B cell (primary cell): Measurements from ENCODE around the gene ASB11. TPM values are rescaled to one million over a fixed set of nuclear protein-coding genes. Genes with fewer than 3 reads are reported as not detected.

Experiments used
- ATAC-seq: fragments of 200-7000 bp; cut with Tn5 transposase; one replicate; pipeline ENCODE4 v1.10.0; 2021; ENCODE audit warnings: low read depth, mild to moderate bottlenecking, moderate number of reproducible peaks, moderate library complexity
- CTCF ChIA-PET: fragments of 350-600 bp; sonication (Branson Sonifier 250); formaldehyde crosslinking; loops from one replicate; lab custom pipeline; 2021; ENCODE audit warnings: antibody characterized with exemption, inconsistent platforms; lab: Charles Lee
- POLR2A ChIA-PET: fragments of 350-600 bp; sonication (Branson Sonifier 250); formaldehyde crosslinking; loops from one replicate; lab custom pipeline; 2021; ENCODE audit warnings: antibody characterized with exemption; lab: Charles Lee
- DNase-seq: peaks from one replicate; pipeline ENCODE4 v3.0.0; 2013
- H2AFZ ChIP-seq: 2 replicates; pipeline ENCODE4 v1.6.1; 2012; ENCODE audit warnings: mild to moderate bottlenecking, low read depth, low read length; ENCODE audit not compliant: insufficient read depth, poor library complexity, severe bottlenecking
- H3K27ac ChIP-seq, 2 donors: 1 replicate in 1 of 2; 2 replicates in 1 of 2; pipeline ENCODE4 v1.5.1; 2012 to 2013; ENCODE audit warnings: low read length in 2 of 2, mild to moderate bottlenecking in 2 of 2, moderate library complexity in 1 of 2
- H3K27me3 ChIP-seq, 4 experiments: fragments of 200-600 bp in 1 of 4; sonication (generic) in 1 of 4; replicated peaks in 1 of 4; 1 replicate in 2 of 4; 2 replicates in 2 of 4; pipeline versions ENCODE4 v1.6.1 to v1.7.0; 2013 to 2016; ENCODE audit warnings: low read length in 3 of 4, mild to moderate bottlenecking in 2 of 4, mixed read lengths in 1 of 4, moderate library complexity in 1 of 4; ENCODE audit not compliant: insufficient read depth in 4 of 4, control insufficient read depth in 3 of 4; ENCODE audit errors: control extremely low read depth in 1 of 4
- H3K36me3 ChIP-seq, 2 experiments: replicated peaks in 1 of 2; 1 replicate in 1 of 2; 2 replicates in 1 of 2; pipeline versions ENCODE4 v1.6.1 to v1.7.1; 2013; ENCODE audit warnings: low read length in 1 of 2; ENCODE audit not compliant: insufficient read depth in 2 of 2, control insufficient read depth in 1 of 2; ENCODE audit errors: control extremely low read depth in 1 of 2, extremely low read depth in 1 of 2
- H3K4me1 ChIP-seq, 2 donors: fragments of 200-600 bp in 1 of 2; sonication (generic) in 1 of 2; 1 replicate in 1 of 2; 2 replicates in 1 of 2; pipeline versions ENCODE4 v1.5.1 to v1.6.1; 2013 to 2017; ENCODE audit warnings: low read length in 2 of 2; ENCODE audit not compliant: control insufficient read depth in 2 of 2, insufficient read depth in 2 of 2
- H3K4me2 ChIP-seq: replicated peaks from 2 replicates; pipeline ENCODE3; 2012; ENCODE audit warnings: mild to moderate bottlenecking, low read depth, low read length; ENCODE audit not compliant: poor library complexity, severe bottlenecking
- H3K4me3 ChIP-seq, 5 experiments: fragments of 200-600 bp in 1 of 5; sonication (generic) in 1 of 5; 1 replicate in 3 of 5; 2 replicates in 2 of 5; pipeline versions ENCODE4 v1.5.1 to v1.7.0; 2011 to 2016; ENCODE audit warnings: low read length in 4 of 5, mild to moderate bottlenecking in 4 of 5, low read depth in 2 of 5, control low read depth in 1 of 5, moderate library complexity in 1 of 5; ENCODE audit not compliant: insufficient read depth in 1 of 5; ENCODE audit errors: control extremely low read depth in 1 of 5, extremely low read depth in 1 of 5
- H3K79me2 ChIP-seq: fragments of 200-600 bp; sonication (generic); one replicate; pipeline ENCODE4 v1.6.0; 2016; ENCODE audit warnings: low read length; ENCODE audit not compliant: control insufficient read depth, insufficient read depth
- H3K9ac ChIP-seq: fragments of 200-600 bp; sonication (generic); 2 replicates; pipeline ENCODE4 v1.6.1; 2017; ENCODE audit warnings: mild to moderate bottlenecking, low read length, moderate library complexity
- H3K9me3 ChIP-seq, 3 donors: one replicate each; pipeline versions ENCODE4 v1.6.1 to v1.7.1; 2013; ENCODE audit warnings: low read length in 2 of 3; ENCODE audit not compliant: control insufficient read depth in 2 of 3, insufficient read depth in 1 of 3; ENCODE audit errors: control extremely low read depth in 1 of 3
- H4K20me1 ChIP-seq: 2 replicates; pipeline ENCODE4 v1.6.0; 2012; ENCODE audit warnings: mild to moderate bottlenecking, low read length; ENCODE audit not compliant: insufficient read depth, control insufficient read depth, poor library complexity, severe bottlenecking
- H3K27ac Mint-ChIP-seq: one replicate; pipeline ENCODE4 v1.8.0; 2021; ENCODE audit warnings: mixed read lengths
- H3K27me3 Mint-ChIP-seq: one replicate; pipeline ENCODE4 v1.8.0; 2021; ENCODE audit warnings: mixed read lengths
- H3K4me1 Mint-ChIP-seq: one replicate; pipeline ENCODE4 v1.8.0; 2021; ENCODE audit warnings: mixed read lengths
- H3K4me3 Mint-ChIP-seq: one replicate; pipeline ENCODE4 v1.8.0; 2021; ENCODE audit warnings: mixed read lengths
- H3K9me3 Mint-ChIP-seq: one replicate; pipeline ENCODE4 v1.8.0; 2022; ENCODE audit warnings: mixed read lengths; ENCODE audit not compliant: insufficient read depth
- CTCF ChIP-seq: fragments of 200-600 bp; IDR thresholded peaks from one replicate; pipeline ENCODE4 v1.8.0; 2022; ENCODE audit warnings: antibody characterized with exemption, mild to moderate bottlenecking
- EZH2 ChIP-seq: IDR thresholded peaks from 2 replicates; pipeline ENCODE4 v1.6.1; 2012; ENCODE audit warnings: borderline replicate concordance, low read depth, mild to moderate bottlenecking, moderate library complexity, low read length; ENCODE audit not compliant: insufficient read depth, poor library complexity, severe bottlenecking
- WGBS: methylation state at CpG from one replicate; pipeline ENCODE4 v1.1.5; 2013; ENCODE audit warnings: missing lambda C conversion rate; ENCODE audit not compliant: insufficient coverage; 5-methylcytosine and 5-hydroxymethylcytosine counted together
- intact Hi-C: fragments of 100-400 bp; cut with micrococcal nuclease; formaldehyde crosslinking; loops from one replicate; pipeline ENCODE4 v1.10.0; 2022
- polyA plus RNA-seq: library from polyadenylated mRNA; depleted of rRNA; stranded (reverse); fragments of >200 nt; gene quantifications from 2 replicates; pipeline ENCODE4 v1.2.3, GENCODE V29; 2012
- total RNA-seq, 2 donors: library from RNA; stranded (reverse); fragments of 120-200 nt in 1 of 2; gene quantifications; 1 replicate in 1 of 2; 2 replicates in 1 of 2; pipeline versions ENCODE4 v1.2.3 to v1.2.4, GENCODE V29; 2013 to 2022

ASB11 gene
- total and polyA plus RNA-seq, 2 donors (not counting 1 experiment from before 2014, with no cell fraction given): not detected

- CTCF ChIA-PET: no interaction called here
- no peaks in the 10 kb centered on the region for H3K4me1 Mint-ChIP-seq
- peaks cover 0 to 6% (median 3%) of the 10 kb centered on the region in 4 experiments for H3K27me3 ChIP-seq
- no peak overlapping the region for H3K27ac ChIP-seq
- H3K4me3 ChIP-seq: no peak overlapping the region
- H3K4me2 ChIP-seq: no peak overlapping the region
- no peak for DNase-seq
- TF ChIP-seq CTCF (no peak), EZH2 (no peak)
- intact Hi-C loops: no loop called here
- no peaks in the 10 kb centered on the region for H3K9me3 Mint-ChIP-seq
- no peak overlapping the region for H3K4me3 Mint-ChIP-seq
- ATAC-seq: no peak
- no peaks in the 10 kb centered on the region for H4K20me1 ChIP-seq
- H3K9me3 ChIP-seq: no peaks in the 10 kb centered on the region
- H3K36me3 ChIP-seq: no peaks in the 10 kb centered on the region
- H3K9ac ChIP-seq: no peak overlapping the region
- H3K4me1 ChIP-seq: no peaks in the 10 kb centered on the region
- no peak overlapping the region for H2AFZ ChIP-seq
- H3K27ac Mint-ChIP-seq: no peak overlapping the region
- no CpG with 5 or more reads among the region's 3 CpGs for WGBS
- peaks cover 7% of the 10 kb centered on the region for H3K27me3 Mint-ChIP-seq
- no peaks in the 10 kb centered on the region for H3K79me2 ChIP-seq
- POLR2A ChIA-PET: no interaction called here
Observed at GRCh38 chrX:15345976-15346375, 30.5 kb upstream of the ASB11 start.

- H3K27me3 Mint-ChIP-seq: peaks cover 10% of the 10 kb centered on the region
- no peak for ATAC-seq
- H3K36me3 ChIP-seq: no peaks in the 10 kb centered on the region
- H3K4me3 ChIP-seq: no peak overlapping the region
- no peaks in the 10 kb centered on the region for H3K9me3 Mint-ChIP-seq
- ChIA-PET POLR2A (no interaction called here), CTCF (interaction anchor here (0.6 kb wide), 1 partner anchor 15 kb away, joined by 3 read pairs; no protein-coding TSS in a partner anchor)
- H3K4me1 ChIP-seq: no peaks in the 10 kb centered on the region
- no peak overlapping the region for H3K27ac ChIP-seq
- no peak overlapping the region for H3K4me2 ChIP-seq
- no peaks in the 10 kb centered on the region for H4K20me1 ChIP-seq
- no peak overlapping the region for H3K27ac Mint-ChIP-seq
- H3K9me3 ChIP-seq: no peaks in the 10 kb centered on the region
- TF ChIP-seq CTCF (no peak), EZH2 (no peak)
- H3K4me1 Mint-ChIP-seq: no peaks in the 10 kb centered on the region
- no peak overlapping the region for H2AFZ ChIP-seq
- intact Hi-C loops: no loop called here
- peaks cover 0 to 18% (median 4%) of the 10 kb centered on the region in 4 experiments for H3K27me3 ChIP-seq
- no peak overlapping the region for H3K9ac ChIP-seq
- no peak for DNase-seq
- H3K4me3 Mint-ChIP-seq: no peak overlapping the region
- H3K79me2 ChIP-seq: no peaks in the 10 kb centered on the region
Observed at GRCh38 chrX:15344106-15344505, 28.7 kb upstream of the ASB11 start.
